PC-9 (cell line): ENCODE measurements around the gene TMC2. TPM values are rescaled to one million over a fixed set of nuclear protein-coding genes. Genes with fewer than 3 reads are reported as not detected.
A peak's percentile ranks its signal among the peaks of the same experiment; 100 is the strongest.

Experiments
- BruUV-seq: library from RNA; stranded (reverse); fragments of 400-500 nt; replicated peaks from 2 replicates; lab custom pipeline; 2021; lab: Mats Ljungman, UMichigan
- CTCF ChIA-PET: fragments of 300-600 bp; sonication (Branson Sonifier 250); formaldehyde crosslinking; loops from one replicate; lab custom pipeline; 2022; ENCODE audit warnings: antibody characterized with exemption; lab: Charles Lee
- POLR2A ChIA-PET: fragments of 300-600 bp; sonication (Branson Sonifier 250); formaldehyde crosslinking; loops from one replicate; lab custom pipeline; 2022; ENCODE audit warnings: antibody characterized with exemption; ENCODE audit not compliant: unreplicated experiment; lab: Charles Lee
- DNase-seq, 2 experiments: peaks; one replicate each; pipeline versions ENCODE4 v3.0.0 to v3.0.0-alpha.2; 2015 to 2022; ENCODE audit warnings: mixed read lengths in 1 of 2
- H2AFZ ChIP-seq: fragments of 200-600 bp; sonication (generic); 2 replicates; pipeline ENCODE4 v1.8.1; 2017; ENCODE audit warnings: antibody characterized with exemption
- H3F3A ChIP-seq: fragments of 200-600 bp; sonication (generic); 2 replicates; pipeline ENCODE4 v1.8.1; 2017; ENCODE audit warnings: antibody characterized with exemption, mild to moderate bottlenecking, low read depth; ENCODE audit not compliant: insufficient read depth
- H3K27ac ChIP-seq: fragments of 200-600 bp; sonication (generic); 2 replicates; pipeline ENCODE4 v1.6.1; 2016; ENCODE audit warnings: mixed run types
- H3K27me3 ChIP-seq: fragments of 200-600 bp; sonication (generic); 2 replicates; pipeline ENCODE4 v1.6.1; 2016; ENCODE audit warnings: low read depth, mixed run types; ENCODE audit not compliant: insufficient read depth
- H3K36me3 ChIP-seq: fragments of 200-600 bp; sonication (generic); 2 replicates; pipeline ENCODE4 v1.6.1; 2016; ENCODE audit warnings: low read depth, mixed run types
- H3K4me1 ChIP-seq: fragments of 200-600 bp; sonication (generic); replicated peaks from 2 replicates; pipeline ENCODE4 v1.6.1; 2016; ENCODE audit warnings: mixed run types; ENCODE audit not compliant: insufficient read depth
- H3K4me2 ChIP-seq: fragments of 200-600 bp; sonication (generic); 2 replicates; pipeline ENCODE4 v1.6.1; 2017; ENCODE audit warnings: mixed run types
- H3K4me3 ChIP-seq: fragments of 200-600 bp; sonication (generic); 2 replicates; pipeline ENCODE4 v1.6.1; 2016; ENCODE audit warnings: mixed run types
- H3K79me2 ChIP-seq: fragments of 200-600 bp; sonication (generic); 2 replicates; pipeline ENCODE4 v1.6.1; 2017; ENCODE audit warnings: low read depth, mixed run types
- H3K9me2 ChIP-seq: fragments of 200-600 bp; sonication (generic); 2 replicates; pipeline ENCODE4 v1.8.1; 2017; ENCODE audit warnings: mild to moderate bottlenecking; ENCODE audit not compliant: insufficient read depth
- H3K9me3 ChIP-seq: fragments of 200-600 bp; sonication (generic); 2 replicates; pipeline ENCODE4 v1.8.1; 2016; ENCODE audit warnings: low read depth; ENCODE audit not compliant: insufficient read depth
- H4K20me1 ChIP-seq: fragments of 200-600 bp; sonication (generic); 2 replicates; pipeline ENCODE4 v1.8.1; 2017; ENCODE audit not compliant: insufficient read depth
- EZH2 ChIP-seq: fragments of 200-600 bp; sonication (generic); IDR thresholded peaks from 2 replicates; pipeline ENCODE4 v1.8.0; 2017; ENCODE audit warnings: antibody characterized with exemption, low read depth
- intact Hi-C: fragments of 100-400 bp; cut with micrococcal nuclease; formaldehyde crosslinking; loops from one replicate; pipeline ENCODE4 v1.10.0; 2022; ENCODE audit not compliant: unreplicated experiment
- total RNA-seq: library from RNA; stranded (reverse); gene quantifications from 2 replicates; pipeline ENCODE4 v1.2.3, GENCODE V29; 2021
- TF ChIP-seq, protein P1 (sequence below): fragments of 200-600 bp; sonication (generic); conservative IDR thresholded peaks from 2 replicates; pipeline ENCODE4 v1.6.1; 2017; ENCODE audit warnings: mixed run types, antibody characterized with exemption, mild to moderate bottlenecking, moderate library complexity

TMC2 gene
- total RNA-seq, 1 experiment from 2014 or later, result not detected

DNA sequence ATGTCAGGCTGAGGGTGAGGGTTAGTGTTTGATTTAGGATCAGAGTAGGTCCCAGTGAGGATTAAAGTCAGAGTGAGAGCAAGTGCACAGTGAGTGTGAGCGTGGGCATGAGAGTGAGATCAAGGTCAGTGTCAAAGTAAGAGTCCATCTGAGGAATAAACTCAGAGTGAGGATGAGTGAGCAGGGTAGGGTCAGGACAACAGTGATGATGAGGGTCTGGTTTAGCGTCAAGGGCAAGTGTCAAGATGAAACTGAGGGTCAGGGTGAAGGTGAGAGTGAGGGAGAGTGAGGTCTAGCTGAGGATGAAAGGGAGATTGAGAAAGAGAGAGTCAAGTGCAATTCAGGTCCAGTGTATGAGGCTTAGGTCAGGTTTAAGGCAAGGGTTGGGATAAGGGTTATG is 20.0 kb upstream of the TMC2 start:
- intact Hi-C loops, result no loop called here
- no peaks in the 10 kb centered on the region for H3K9me3 ChIP-seq
- peak in 1 of 2 experiments; percentile 25 for DNase-seq
- H3K79me2 ChIP-seq, result no peaks in the 10 kb centered on the region
- no peak overlapping the region for H3K4me2 ChIP-seq
- POLR2A ChIA-PET, result no interaction called here
- H3K27me3 ChIP-seq, result no peaks in the 10 kb centered on the region
- H3K4me1 ChIP-seq, result no peaks in the 10 kb centered on the region
- no peaks in the 10 kb centered on the region for H3K9me2 ChIP-seq
- no peak overlapping the region for H3K4me3 ChIP-seq
- CTCF ChIA-PET, result no interaction called here
- H3K36me3 ChIP-seq, result no peaks in the 10 kb centered on the region
- H3F3A ChIP-seq, result no peaks in the 10 kb centered on the region
- H3K27ac ChIP-seq, result no peak overlapping the region
- H4K20me1 ChIP-seq, result no peaks in the 10 kb centered on the region
- no peak for TF ChIP-seq EZH2
- TF ChIP-seq, protein P1, sequence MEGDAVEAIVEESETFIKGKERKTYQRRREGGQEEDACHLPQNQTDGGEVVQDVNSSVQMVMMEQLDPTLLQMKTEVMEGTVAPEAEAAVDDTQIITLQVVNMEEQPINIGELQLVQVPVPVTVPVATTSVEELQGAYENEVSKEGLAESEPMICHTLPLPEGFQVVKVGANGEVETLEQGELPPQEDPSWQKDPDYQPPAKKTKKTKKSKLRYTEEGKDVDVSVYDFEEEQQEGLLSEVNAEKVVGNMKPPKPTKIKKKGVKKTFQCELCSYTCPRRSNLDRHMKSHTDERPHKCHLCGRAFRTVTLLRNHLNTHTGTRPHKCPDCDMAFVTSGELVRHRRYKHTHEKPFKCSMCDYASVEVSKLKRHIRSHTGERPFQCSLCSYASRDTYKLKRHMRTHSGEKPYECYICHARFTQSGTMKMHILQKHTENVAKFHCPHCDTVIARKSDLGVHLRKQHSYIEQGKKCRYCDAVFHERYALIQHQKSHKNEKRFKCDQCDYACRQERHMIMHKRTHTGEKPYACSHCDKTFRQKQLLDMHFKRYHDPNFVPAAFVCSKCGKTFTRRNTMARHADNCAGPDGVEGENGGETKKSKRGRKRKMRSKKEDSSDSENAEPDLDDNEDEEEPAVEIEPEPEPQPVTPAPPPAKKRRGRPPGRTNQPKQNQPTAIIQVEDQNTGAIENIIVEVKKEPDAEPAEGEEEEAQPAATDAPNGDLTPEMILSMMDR, result no peak
- H2AFZ ChIP-seq, result no peak overlapping the region
- BruUV-seq, result no TSS peak

DNA sequence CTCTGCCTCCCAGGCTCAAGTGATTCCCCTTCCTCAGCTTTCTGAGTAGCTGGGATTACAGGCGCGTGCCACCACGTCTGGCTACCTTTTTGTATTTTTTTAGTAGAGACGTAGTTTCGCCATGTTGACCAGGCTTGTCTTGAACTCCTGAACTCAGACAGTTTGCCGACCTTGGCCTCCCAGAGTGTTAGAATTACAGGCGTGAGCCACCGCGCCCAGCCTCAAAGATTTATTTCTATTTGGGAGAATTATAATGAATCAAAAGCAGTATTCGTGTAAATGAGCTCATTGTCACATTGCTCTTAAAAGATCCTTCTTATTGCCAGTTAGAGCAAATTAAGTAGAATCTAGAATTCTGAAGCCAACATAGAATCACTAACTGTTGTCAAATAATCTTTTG is 18.3 kb upstream of the TMC2 start:
- Histone ChIP-seq H3K4me1 (no peaks in the 10 kb centered on the region), H3K79me2 (no peaks in the 10 kb centered on the region), H3K4me3 (no peak overlapping the region), H3K9me3 (no peaks in the 10 kb centered on the region), H2AFZ (no peak overlapping the region), H3K4me2 (no peak overlapping the region), H3K36me3 (no peaks in the 10 kb centered on the region), H3K9me2 (no peaks in the 10 kb centered on the region), H3F3A (no peaks in the 10 kb centered on the region), H4K20me1 (no peaks in the 10 kb centered on the region), H3K27me3 (no peaks in the 10 kb centered on the region), H3K27ac (no peak overlapping the region)
- BruUV-seq, result no TSS peak
- ChIA-PET POLR2A (interaction anchor here (0.6 kb wide), 1 partner anchor 148 kb away, joined by 3 read pairs; no protein-coding TSS in a partner anchor), CTCF (interaction anchor here (0.6 kb wide), 2 partner anchors 175 to 204 kb away, joined by 3 to 6 read pairs; partner anchors contain the start of gene EBF4)
- intact Hi-C loops, result no loop called here
- DNase-seq, result no peak
- TF ChIP-seq, protein P1, result no peak
- TF ChIP-seq EZH2, result no peak

DNA sequence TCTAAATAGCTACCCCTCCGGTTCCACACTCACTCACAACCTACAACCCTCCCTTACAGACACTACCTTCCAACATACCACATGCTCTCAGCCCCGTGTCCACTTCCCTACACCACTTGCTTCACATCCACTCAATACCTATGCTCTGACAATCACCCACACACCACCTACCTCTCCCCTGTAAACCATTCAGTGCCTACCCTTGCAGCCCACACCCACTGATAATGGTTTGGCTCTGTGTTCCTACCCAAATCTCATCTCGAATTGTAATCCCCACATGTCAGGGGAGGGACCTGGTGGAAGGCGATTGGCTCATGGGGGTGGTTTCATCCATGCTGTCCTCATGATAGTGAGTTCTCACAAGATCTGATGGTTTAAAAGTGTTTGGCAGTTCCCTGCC is 17.8 kb upstream of the TMC2 start:
- H3K36me3 ChIP-seq, result no peaks in the 10 kb centered on the region
- no peaks in the 10 kb centered on the region for H4K20me1 ChIP-seq
- H3K27me3 ChIP-seq, result no peaks in the 10 kb centered on the region
- no TSS peak for BruUV-seq
- H3F3A ChIP-seq, result no peaks in the 10 kb centered on the region
- H3K4me3 ChIP-seq, result no peak overlapping the region
- intact Hi-C loops, result no loop called here
- no peak for DNase-seq
- no peak for TF ChIP-seq EZH2
- TF ChIP-seq, protein P1, result no peak
- ChIA-PET POLR2A (no interaction called here), CTCF (interaction anchor here (0.6 kb wide), 1 partner anchor 204 kb away, joined by 6 read pairs; no protein-coding TSS in a partner anchor)
- H3K79me2 ChIP-seq, result no peaks in the 10 kb centered on the region
- no peak overlapping the region for H3K27ac ChIP-seq
- H3K9me3 ChIP-seq, result no peaks in the 10 kb centered on the region
- H3K9me2 ChIP-seq, result no peaks in the 10 kb centered on the region
- no peaks in the 10 kb centered on the region for H3K4me1 ChIP-seq
- H3K4me2 ChIP-seq, result no peak overlapping the region
- no peak overlapping the region for H2AFZ ChIP-seq
